Measurements from ENCODE around the gene LRRC43.
"Not testable (repeated sequence)": the region's sequence is repeated elsewhere in the genome, so short reads cannot be mapped to it uniquely, and the experiment has no call there.

LRRC43 gene

GRCh38 chr12:122195405-122195804, 12.5 kb downstream of the LRRC43 start:
- DNase-seq = no peak

DNA sequence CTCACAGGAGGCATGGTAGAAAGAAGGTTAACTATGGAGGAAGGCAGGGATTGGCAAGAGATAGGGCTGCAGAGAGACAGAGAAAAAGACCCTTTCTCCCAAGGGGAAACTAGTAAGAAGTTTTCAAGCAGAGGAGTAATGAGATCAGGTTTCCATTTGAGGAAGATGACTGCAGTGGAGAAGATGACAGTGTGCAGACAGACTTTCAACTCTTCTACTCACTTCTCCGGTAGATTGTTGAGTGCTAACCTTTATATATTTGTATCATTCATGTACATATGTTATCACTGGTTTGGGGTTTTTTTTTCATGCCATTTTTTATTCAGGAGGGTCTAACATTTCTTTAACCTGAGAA, 14.7 kb downstream of the LRRC43 start:
- DNase-seq = no peak

DNA sequence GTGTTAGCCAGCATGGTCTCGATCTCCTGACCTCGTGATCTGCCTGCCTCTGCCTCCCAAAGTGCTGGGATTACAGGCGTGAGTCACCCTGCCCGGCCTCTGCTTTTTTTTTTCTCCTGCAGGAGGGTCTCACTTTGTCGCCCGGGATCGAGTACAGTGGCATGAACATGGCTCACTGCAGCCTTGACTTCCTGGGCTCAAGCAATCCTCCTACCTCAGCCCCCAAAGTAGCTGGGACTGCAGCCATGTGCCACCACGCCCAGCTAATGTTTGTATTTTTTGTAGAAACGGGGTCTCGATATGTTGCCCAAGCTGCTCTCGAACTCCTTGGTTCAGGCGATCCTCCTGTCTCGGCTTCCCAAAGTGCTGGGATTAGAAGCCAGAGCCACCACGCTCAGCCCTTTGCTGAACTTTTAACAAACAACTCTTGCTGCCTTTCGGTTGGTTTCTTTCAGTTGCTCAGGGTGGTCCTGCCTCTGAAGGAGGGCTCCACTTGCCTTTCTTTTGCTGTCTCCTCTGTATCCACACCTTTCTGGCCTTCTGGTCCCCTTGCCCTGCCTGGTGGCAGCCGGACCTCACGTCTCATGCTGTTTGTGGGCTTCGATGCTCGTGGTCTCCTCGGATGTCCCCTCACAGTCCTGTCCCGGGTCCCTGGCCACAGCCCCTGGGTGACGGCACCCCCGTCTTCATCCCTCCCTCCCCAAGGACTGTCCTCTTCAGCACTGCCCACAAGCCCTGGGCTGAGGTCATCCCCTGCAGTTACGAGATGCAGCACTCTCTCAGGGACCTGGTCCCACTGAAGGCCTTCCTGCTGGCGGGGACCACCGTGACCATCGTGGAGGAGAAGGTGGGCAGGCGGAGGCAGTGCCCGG, 16.8 kb downstream of the LRRC43 start:
- DNase-seq = no peak

DNA sequence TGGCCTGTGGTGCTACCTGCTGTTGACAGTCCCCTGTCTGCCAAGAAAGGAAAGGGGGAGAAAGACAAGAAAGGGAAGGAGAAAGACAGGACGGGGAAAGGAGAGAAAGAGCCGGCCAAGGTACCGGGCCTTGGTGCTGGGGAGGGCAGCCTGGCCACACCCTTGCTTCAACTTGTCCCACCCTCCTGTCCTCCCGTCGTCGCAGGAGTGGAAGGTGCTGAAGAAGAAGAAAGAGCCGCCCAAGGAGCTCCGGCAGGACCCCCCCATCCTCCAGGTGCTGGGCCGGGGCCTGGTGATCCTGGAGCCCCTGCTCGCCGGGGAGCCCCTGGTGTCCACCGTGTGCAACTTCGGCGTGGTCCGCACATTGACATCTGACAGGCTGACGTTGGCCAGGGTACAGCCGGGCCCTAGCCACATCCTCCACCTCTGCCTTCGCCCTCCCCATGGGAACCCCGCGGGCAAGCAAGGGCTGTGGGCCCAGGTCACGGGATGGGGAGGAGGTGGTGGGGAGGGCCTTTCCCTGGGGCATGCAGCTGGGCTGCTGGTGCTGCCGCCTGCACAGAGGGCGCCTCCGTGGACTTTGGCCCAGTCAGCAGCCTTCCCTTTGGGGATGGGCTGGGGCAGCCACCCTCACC, 17.7 kb downstream of the LRRC43 start:
- no peak for DNase-seq

- no peak for DNase-seq
Observed at GRCh38 chr12:122201381-122201780, 18.5 kb downstream of the LRRC43 start.

DNA sequence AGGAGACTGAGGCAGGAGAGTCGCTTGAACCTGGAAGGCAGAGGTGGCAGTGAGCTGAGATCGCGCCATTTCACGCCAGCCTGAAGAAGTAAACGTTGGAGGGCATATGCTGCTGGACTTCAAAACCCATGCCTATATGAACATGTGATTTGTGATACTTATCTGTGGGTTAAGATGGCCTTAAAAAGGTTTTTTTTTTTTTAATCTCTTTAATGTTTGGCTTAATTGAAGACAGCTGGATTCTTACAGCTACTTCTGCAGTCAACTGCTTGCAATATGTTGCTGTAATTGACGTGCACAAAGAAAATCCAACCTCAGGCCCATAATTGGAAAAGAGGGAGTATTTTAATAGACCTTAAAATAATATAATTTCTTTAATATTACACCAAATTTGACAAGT, 19.1 kb downstream of the LRRC43 start:
- no peak for DNase-seq

- DNase-seq = not testable (repeated sequence)
Observed at GRCh38 chr12:122202811-122203210, 19.9 kb downstream of the LRRC43 start.

DNA sequence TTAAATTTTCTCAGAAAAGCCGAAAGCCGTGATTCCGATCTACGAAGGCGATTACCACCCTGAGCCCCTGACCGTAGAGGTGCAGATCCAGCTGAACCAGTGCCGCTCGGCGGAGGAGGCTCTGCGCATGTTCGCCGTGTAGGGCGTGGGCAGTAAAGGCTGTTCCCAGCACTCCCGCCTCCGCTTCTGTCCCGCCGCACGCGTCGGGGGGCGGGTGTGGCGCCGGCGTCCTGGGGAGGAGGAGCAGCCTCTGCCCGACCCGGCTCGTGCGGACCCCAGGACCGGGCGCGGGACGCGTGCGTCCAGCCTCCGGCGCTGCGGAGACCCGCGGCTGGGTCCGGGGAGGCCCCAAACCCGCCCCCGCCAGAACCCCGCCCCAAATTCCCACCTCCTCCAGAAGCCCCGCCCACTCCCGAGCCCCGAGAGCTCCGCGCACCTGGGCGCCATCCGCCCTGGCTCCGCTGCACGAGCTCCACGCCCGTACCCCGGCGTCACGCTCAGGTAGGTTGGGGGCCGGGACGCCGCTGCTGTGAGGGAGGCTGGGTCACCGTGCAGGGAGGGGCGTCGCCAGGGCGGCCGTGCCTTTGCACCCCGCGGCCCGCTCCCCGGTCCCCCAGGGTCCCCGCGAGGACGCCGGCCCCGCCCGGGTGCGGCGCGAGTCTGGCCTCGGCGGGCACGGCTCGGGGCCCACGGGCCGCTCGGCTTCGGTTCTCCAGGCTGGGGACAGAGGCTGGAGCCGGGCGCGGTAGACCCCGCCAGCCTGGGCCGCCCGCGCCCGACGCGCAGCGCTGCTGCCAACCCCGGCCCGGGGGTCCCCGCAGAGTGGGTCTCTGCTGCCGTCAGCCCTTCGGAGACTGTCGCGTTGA, 20.6 kb downstream of the LRRC43 start, which contains the start of gene B3GNT4:
Gene B3GNT4 (plus strand): TSS at position 409 of the 866 bp plus-strand sequence. CDS start 910 bp downstream, outside the sequence.
- DNase-seq = peak; percentile 57

DNA sequence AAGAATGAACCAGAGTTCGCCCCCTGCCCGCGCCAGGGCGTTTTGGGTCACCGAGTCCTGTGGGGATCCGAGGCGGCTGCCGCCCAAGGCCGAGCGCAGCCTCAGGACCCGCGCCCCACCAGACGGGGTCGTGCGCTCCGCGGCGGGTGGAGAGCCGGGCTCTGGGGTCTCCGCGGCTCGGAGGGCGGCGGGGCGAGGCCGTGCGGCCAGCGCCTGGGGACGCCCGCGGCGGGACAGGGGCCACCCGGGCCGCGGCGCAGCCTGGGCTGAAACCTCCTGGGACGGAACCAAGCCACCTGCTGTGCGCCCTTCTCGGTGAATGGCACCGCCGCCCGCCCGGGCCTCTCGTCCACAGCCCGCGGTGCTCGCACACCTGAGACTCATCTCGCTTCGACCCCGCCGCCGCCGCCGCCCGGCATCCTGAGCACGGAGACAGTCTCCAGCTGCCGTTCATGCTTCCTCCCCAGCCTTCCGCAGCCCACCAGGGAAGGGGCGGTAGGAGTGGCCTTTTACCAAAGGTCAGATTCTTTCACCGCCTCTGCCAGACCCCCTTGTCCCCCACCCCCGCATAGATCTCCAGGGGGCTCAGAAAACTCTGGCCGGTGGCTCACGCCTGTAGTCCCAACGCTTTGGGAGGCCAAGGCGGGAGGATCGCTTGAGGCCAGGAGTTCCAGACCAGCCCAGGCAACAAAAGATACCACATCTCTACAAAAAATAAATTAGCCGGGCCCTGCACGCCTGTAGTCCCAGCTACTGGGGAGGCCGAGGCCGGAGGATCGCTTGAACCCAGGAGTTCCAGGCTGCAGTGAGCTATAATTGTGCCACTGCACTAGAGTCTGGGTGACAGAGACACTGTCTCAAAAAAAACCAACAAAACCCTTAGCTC, 21.5 kb downstream of the LRRC43 start:
- no peak for DNase-seq

- DNase-seq = no peak
Observed at GRCh38 chr12:122205053-122205925, 22.4 kb downstream of the LRRC43 start.

DNA sequence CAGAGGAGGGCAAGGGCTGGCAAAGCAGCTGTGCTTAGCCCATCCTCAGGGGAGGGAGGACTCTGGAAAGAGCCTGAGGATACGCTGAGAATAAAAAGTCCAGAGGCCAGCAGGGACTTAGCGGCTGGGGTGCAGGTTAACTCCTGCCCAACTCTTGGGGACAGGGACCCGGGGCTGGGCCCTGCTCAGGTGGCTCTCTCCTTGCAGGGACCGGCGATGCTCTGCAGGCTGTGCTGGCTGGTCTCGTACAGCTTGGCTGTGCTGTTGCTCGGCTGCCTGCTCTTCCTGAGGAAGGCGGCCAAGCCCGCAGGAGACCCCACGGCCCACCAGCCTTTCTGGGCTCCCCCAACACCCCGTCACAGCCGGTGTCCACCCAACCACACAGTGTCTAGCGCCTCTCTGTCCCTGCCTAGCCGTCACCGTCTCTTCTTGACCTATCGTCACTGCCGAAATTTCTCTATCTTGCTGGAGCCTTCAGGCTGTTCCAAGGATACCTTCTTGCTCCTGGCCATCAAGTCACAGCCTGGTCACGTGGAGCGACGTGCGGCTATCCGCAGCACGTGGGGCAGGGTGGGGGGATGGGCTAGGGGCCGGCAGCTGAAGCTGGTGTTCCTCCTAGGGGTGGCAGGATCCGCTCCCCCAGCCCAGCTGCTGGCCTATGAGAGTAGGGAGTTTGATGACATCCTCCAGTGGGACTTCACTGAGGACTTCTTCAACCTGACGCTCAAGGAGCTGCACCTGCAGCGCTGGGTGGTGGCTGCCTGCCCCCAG, 23.4 kb downstream of the LRRC43 start:
- DNase-seq = no peak

- DNase-seq = no peak
Observed at GRCh38 chr12:122206976-122207375, 24.1 kb downstream of the LRRC43 start.

DNA sequence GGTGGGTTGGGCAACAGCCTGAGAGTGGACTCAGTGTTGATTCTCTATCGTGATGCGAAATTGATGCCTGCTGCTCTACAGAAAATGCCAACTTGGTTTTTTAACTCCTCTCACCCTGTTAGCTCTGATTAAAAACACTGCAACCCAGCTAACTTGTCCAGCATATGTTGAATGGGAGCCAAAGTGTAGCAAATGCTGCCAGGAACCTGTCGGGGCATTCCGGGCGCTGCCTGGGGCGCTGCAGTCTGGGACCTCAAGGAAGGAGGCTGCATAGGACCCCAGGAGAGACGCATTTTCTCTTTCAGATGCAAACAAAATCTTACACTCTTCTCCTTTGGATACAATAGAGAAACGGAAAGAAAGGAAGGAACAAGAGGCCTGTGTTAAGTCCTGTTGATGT, 24.5 kb downstream of the LRRC43 start:
- no peak for DNase-seq

DNA sequence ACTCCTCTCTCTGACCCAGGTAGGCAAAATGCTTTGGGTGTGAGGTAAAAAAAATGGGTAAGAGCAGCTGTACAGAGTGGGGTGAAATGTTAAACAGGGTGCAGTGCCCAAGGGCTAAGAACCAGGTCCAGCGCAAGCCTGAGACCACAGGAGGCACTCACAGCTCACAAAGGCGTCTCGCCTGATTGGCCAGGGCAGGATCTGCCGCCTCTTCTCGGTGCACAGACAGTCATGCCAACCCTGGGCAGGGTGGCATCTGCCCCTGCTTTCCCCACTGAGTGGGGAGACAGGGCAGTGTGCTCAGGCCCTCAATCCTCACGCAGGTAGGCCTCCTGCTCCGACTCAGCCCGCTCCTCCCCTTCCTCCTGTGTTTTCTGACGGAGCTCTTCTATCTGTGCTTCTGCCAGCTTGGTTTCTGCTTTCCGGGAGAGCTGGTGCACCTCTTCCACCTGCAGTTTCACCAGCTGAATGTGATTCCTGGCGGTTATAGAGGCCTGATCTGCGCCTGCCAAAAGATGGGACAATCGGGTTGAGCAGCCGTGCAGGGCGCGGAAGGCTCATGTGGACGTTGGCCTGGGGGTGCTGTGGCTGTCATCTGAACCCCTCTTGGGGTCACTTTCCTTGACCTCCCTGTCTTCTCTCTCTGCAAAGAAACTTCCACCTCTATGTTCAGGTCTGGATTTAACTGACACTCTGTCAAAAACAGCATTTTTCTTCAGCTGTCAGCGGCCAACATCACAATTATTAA, 25.3 kb downstream of the LRRC43 start:
- DNase-seq = no peak

- DNase-seq = no peak
Observed at GRCh38 chr12:122215771-122216170, 32.8 kb downstream of the LRRC43 start.

- no peak for DNase-seq
Observed at GRCh38 chr12:122216445-122216844, 33.5 kb downstream of the LRRC43 start.

DNA sequence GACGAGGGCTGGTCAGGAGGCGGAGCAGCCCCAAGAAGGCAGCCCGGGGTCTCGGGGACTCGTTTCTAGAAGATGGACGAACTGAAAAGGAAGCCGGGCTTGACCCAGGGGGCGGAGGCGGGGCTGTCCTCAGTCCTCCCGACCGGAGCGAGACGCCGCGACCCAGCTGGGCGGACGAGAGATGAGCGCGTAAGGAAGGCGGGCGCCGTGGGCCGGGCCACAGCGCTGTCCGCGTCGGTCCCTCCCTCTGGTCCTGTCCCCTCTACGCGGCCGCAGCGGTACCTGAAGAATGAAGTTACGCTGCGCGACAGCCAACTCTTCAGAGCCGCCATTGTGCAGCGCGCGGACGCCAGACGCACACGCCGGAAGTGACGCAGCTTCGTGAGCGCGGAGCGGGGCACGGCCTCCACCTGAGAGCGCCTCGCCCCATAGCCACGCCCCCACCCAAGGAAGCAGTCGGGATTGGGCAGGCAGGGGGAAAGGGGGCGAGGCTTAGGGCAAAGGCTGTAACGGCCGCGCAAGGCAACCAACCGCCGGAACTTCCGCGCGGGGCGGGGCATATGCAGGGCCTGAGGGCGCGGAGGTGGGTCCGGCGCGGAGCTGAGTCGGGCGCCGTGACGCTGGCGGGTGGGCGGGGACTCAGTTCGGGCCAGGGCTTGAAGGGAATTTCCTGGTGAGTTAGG, 42.9 kb downstream of the LRRC43 start, which contains the start of gene DIABLO:
Gene DIABLO (minus strand): TSS at position 370 of the 683 bp plus-strand sequence. CDS start 38 bp downstream, at position 332.
- DNase-seq = peak; percentile 100

DNA sequence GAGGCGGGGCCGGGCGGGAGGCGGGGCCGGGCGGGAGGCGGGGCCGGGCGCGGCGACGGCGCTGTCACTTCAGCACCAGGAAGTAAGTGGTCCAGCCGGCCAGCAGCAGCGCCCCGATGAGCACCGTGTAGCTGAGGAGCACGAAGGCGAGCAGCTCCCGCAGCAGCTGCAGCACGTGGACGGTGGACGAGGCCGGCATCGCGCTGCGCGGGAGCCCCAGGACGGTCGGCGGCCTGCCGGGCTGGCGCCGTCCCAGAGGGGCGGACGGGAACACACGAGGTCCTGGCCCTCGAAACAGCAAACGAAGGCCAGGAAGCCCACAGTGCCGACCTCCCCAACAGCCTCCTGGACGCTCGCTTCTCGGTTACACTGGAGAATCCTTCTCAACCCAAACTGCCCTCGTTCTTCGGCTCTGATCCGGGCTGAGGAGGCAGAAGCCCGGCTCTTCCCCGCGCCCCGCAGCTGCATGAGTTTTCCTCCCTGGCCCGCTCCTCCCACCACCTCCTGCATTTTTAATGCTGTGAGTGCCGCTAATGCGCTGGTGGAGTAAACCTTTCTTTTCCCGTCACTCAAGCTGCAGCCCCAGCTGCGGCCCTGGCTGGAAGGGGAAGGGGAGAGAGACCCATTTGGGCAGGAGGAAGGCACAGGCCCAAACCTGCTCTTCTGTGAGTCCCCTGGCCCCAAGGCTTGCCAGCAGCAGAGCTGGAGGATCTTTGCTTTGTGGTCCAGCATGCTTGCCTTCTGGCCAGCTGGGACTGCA, 43.6 kb downstream of the LRRC43 start:
- no peak for DNase-seq

Measured in CD4-positive, alpha-beta T cell treated with Interferon gamma for 1 hour (primary cell).